Activated naive CD8-positive, alpha-beta T cell treated with anti-CD3 and anti-CD28 coated beads, Interleukin-2, amount 10 ng/mL, durations not matched to agents 7 days and 5 days (primary cell): ENCODE data around the gene KMT2E. TPM values are rescaled to one million over a fixed set of nuclear protein-coding genes. Genes with fewer than 3 reads are reported as not detected.
"Not testable (repeated sequence)": the region's sequence is repeated elsewhere in the genome, so short reads cannot be mapped to it uniquely, and the experiment has no call there.

Source experiments
- ATAC-seq: fragments of 150-1000 bp; cut with Tn5 transposase; one replicate; pipeline ENCODE4 v1.10.0; 2021; ENCODE audit warnings: low read depth, moderate library complexity
- POLR2A ChIA-PET: fragments of 350-600 bp; sonication (Branson Sonifier 250); formaldehyde crosslinking; loops from one replicate; lab custom pipeline; 2021; ENCODE audit warnings: antibody characterized with exemption; lab: Charles Lee
- DNase-seq: peaks from one replicate; pipeline ENCODE4 v3.0.0; 2021
- H3K27ac Mint-ChIP-seq: one replicate; pipeline ENCODE4 v1.8.0; 2022; ENCODE audit warnings: mild to moderate bottlenecking, mixed read lengths
- H3K27me3 Mint-ChIP-seq: one replicate; pipeline ENCODE4 v1.8.0; 2022; ENCODE audit warnings: mild to moderate bottlenecking, moderate library complexity, mixed read lengths
- H3K36me3 Mint-ChIP-seq: one replicate; pipeline ENCODE4 v1.8.0; 2021; ENCODE audit warnings: mild to moderate bottlenecking, mixed read lengths
- H3K4me1 Mint-ChIP-seq: one replicate; pipeline ENCODE4 v1.8.0; 2021; ENCODE audit warnings: mixed read lengths
- H3K4me3 Mint-ChIP-seq: one replicate; pipeline ENCODE4 v1.8.0; 2022; ENCODE audit warnings: mild to moderate bottlenecking, moderate library complexity, mixed read lengths
- H3K9me3 Mint-ChIP-seq: one replicate; pipeline ENCODE4 v1.8.0; 2021; ENCODE audit warnings: mixed read lengths
- total RNA-seq, 2 experiments: library from RNA; stranded (reverse); gene quantifications; one replicate each; pipeline ENCODE4 v1.2.3, GENCODE V29; 2021

KMT2E gene
- total RNA-seq, 2 experiments from 2014 or later: 141 to 145 TPM

DNA sequence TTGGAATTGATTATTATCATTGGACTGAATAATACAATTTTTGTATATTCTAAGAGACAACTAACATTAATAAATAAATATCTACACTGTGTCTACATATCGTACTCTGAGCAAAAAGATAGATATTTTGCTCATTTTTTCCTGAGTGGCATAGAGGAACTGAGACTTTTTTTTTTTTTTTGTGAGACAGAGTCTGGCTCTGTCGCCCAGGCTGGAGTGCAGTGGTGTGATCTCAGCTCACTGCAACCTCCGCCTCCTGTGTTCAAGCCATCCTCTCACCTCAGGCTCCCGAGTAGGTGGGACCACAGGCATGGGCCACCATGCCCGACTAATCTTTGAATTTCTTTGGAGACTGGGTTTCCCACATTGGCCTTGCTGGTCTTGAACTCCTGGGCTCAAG, 14.0 kb downstream of the KMT2E start:
- no peak overlapping the region for H3K4me3 Mint-ChIP-seq
- DNase-seq (no peak), ATAC-seq (no peak)
- H3K36me3 Mint-ChIP-seq: peaks cover 29% of the 10 kb centered on the region
- no peaks in the 10 kb centered on the region for H3K27me3 Mint-ChIP-seq
- POLR2A ChIA-PET: interaction anchor here (0.8 kb wide), 1 partner anchor 14 kb away, joined by 4 read pairs; the partner anchor contains the start of gene KMT2E
- peaks cover 43% of the 10 kb centered on the region for H3K4me1 Mint-ChIP-seq
- H3K27ac Mint-ChIP-seq: no peak overlapping the region
- H3K9me3 Mint-ChIP-seq: no peaks in the 10 kb centered on the region

DNA sequence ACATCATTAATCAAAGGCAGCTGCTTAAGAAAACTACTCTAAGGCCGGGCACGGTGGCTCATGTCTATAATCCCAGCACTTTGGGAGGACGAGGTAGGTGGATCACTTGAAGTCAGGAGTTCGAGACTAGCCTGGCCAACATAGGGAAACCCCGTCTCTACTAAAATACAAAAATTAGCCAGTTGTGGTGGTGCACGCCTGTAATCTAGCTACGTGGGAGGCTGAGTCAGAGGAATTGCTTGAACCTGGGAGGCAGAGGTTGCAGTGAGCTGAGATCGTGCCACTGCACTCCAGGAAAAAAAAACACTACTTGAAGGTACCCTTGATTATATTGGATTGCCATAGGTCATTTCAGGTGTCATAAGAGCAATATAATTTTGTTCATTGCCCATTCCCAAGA, 14.9 kb downstream of the KMT2E start:
- H3K4me3 Mint-ChIP-seq: not testable (repeated sequence)

DNA sequence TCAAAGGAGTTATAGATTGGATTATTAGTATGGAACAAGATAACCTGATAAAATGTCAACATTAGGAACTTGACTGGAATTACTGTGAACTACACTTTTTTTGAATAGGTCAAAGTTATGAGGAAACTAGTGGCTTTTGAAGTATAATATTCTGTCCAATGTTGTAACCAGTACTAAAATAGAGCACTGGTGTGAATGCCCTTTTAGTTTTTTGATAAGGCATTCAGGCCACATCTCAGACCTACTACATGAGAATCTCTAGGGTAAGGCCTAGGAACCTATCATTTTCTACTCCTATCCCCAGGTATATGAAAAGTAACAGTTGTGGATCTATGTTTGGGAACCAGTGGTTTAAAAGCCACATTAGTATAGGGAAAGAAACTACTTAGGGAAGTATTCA, 16.4 kb downstream of the KMT2E start:
- H3K4me1 Mint-ChIP-seq: peaks cover 36% of the 10 kb centered on the region
- no peak for DNase-seq
- no peaks in the 10 kb centered on the region for H3K9me3 Mint-ChIP-seq
- ATAC-seq: no peak
- H3K36me3 Mint-ChIP-seq: peaks cover 27% of the 10 kb centered on the region
- H3K4me3 Mint-ChIP-seq: no peak overlapping the region
- no peak overlapping the region for H3K27ac Mint-ChIP-seq
- POLR2A ChIA-PET: no interaction called here
- H3K27me3 Mint-ChIP-seq: no peaks in the 10 kb centered on the region

More for the DNA sequence above, 14.9 kb downstream of the KMT2E start:
- not testable (repeated sequence) for DNase-seq, ATAC-seq, H3K9me3 Mint-ChIP-seq, H3K27me3 Mint-ChIP-seq, H3K27ac Mint-ChIP-seq
- peaks cover 43% of the 10 kb centered on the region for H3K4me1 Mint-ChIP-seq
- POLR2A ChIA-PET: interaction anchor here (0.8 kb wide), 1 partner anchor 15 kb away, joined by 4 read pairs; the partner anchor contains the start of gene KMT2E
- peaks cover 31% of the 10 kb centered on the region for H3K36me3 Mint-ChIP-seq

DNA sequence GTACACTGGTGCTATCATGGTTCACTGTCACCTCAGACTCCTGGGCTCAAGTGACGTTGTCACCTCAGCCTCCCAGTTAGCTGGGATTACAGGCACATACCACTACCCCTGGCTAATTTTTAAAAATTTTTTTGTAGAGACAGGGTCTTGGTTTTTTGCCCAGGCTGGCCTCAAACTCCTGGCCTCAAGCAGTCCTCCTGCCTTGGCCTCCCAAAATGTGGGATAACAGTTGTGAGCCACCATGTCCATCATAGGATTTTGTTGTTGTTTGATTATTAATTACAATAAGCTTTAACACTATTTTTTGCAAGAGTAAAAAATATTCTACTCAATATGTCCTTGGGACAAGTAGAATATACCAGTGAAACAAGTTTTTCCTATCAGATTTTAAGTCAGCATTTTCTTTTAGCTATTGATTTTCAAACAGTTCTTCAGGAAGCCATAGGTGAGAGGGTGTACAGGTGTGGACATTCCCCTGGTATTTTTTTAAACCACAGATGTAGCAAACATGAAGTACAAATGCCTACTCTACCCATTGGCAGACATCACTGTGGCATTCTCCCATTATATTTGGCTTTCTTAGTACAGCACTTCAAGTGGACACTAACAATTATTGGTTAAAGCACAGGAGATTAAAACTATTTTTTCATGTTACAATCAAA, 18.7 kb downstream of the KMT2E start:
- no peak for DNase-seq
- Mint-ChIP-seq H3K27ac (no peak overlapping the region), H3K4me3 (no peak overlapping the region), H3K36me3 (peaks cover 28% of the 10 kb centered on the region), H3K4me1 (peaks cover 32% of the 10 kb centered on the region), H3K27me3 (no peaks in the 10 kb centered on the region), H3K9me3 (no peaks in the 10 kb centered on the region)
- POLR2A ChIA-PET: no interaction called here
- ATAC-seq: no peak

DNA sequence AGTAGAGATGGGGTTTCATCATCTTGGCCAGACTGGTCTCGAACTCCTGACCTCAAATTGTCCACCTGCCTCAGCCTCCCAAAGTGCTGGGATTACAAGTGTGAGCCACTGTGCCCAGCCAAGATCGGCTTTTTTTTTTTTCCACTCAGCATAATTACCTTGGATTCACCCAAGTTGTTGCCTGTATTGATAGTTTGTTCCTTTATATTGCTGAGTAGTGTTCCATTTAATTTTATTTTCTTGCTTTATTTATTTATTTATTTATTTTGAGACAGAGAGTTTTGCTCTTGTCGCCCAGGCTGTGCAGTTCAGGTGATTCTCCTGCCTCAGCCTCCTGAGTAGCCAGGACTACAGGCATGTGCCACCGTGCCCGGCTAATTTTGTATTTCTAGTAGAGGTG, 21.3 kb downstream of the KMT2E start:
- Mint-ChIP-seq H3K4me3 (no peak overlapping the region), H3K9me3 (no peaks in the 10 kb centered on the region), H3K27ac (no peak overlapping the region), H3K36me3 (peaks cover 16% of the 10 kb centered on the region), H3K27me3 (no peaks in the 10 kb centered on the region), H3K4me1 (peaks cover 27% of the 10 kb centered on the region)
- no peak for ATAC-seq
- DNase-seq: no peak
- POLR2A ChIA-PET: interaction anchor here (0.7 kb wide), 2 partner anchors 16 to 20 kb away, joined by 3 to 5 read pairs; no protein-coding TSS in a partner anchor

DNA sequence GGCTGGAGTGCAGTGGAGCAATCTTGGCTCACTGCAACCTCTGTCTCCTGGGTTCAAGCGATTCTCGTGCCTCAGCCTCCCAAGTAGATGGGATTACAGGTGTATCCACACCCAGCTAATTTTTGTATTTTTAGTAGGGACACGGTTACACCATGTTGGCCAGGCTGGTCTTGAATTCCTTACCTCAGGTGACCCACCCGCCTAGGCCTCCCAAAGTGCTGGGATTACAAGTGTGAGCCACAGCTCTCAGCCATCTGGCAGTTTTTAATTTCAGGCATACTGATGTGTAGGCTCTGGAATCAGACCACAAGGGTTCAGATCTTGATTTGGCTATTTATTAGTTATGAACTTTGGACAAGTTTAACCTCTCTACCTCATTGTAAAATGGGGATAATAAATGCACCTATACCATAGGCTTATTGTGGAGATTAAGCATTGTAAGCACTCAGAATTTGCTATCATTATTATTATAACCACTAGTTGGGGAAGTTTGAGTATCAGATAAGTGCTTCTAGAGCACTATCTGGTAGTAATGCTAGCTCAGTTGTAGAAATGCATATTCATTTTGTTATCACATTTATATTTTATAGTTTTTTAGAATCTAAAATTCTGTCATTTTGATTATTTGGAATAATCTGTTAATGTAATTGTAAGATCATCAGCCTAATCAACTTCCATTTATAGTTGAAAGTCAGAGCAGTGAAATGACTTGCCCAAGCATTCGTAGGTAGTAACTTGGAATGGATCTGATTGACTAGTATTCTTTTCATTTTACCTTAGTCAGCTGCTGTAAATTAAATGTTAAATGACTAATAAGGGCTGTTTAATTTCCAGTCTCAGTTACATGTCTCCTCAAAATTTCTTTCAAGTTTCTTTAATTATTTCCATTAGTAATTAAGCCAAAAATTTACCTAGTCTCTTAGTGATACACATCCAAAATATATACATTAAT, 22.5 kb downstream of the KMT2E start:
- H3K36me3 Mint-ChIP-seq: peaks cover 13% of the 10 kb centered on the region
- no peak overlapping the region for H3K4me3 Mint-ChIP-seq
- no peak overlapping the region for H3K27ac Mint-ChIP-seq
- POLR2A ChIA-PET: interaction anchor here (0.7 to 1.6 kb wide), 2 partner anchors 21 kb away, joined by 3 to 4 read pairs; no protein-coding TSS in a partner anchor
- no peaks in the 10 kb centered on the region for H3K9me3 Mint-ChIP-seq
- H3K27me3 Mint-ChIP-seq: no peaks in the 10 kb centered on the region
- peaks cover 26% of the 10 kb centered on the region for H3K4me1 Mint-ChIP-seq
- ATAC-seq: no peak
- DNase-seq: no peak

DNA sequence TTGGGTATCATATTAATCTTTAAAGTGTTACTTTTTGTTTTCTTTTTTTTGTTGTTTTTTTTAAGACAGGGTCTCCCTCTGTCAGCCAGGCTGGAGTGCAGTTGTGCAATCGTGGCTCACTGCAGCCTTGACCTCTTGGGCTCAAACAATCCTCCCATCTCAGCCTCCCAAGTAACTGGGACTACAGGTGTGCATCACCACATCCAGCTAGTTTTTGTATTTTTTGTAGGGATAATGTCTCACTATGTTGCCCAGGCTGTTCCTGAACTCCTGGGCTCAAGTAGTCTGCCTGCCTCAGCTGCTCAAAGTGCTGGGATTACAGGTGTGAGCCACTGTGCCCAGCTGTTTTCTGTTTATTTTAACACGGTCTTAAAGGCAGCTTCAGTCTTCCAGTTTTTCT, 23.3 kb downstream of the KMT2E start:
- no peak for DNase-seq
- H3K27ac Mint-ChIP-seq: no peak overlapping the region

DNA sequence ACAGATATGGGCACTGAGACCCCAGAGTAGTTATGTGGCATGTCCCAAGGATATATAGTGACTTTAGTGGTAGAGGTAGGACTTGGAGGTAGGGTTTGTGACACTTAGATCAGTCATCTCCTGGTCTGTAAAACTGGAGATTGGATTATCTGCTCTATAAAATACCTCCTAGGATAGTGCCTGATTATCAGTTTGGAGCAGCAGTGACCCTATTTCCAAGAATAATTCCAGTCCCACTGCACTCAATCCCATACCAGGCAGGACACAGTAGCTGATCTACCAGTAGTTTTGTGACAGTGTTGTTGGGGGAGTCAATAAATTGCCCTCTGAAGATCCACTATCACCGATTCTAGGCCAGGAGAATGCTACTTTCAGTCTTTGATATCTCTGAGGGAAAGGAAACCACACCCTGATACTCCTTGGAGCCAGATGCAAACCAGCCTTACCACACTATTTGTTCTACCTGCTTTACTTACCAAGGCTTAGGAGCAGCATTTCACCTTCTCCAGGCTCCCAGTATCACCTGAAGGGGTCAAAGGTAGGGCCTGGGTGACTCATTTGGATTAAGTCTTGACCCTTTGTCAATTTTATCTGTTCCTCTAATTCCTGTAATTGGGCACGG, 30.6 kb downstream of the KMT2E start:
- H3K36me3 Mint-ChIP-seq: peaks cover 25% of the 10 kb centered on the region
- no peak for DNase-seq
- no peak for ATAC-seq
- H3K4me1 Mint-ChIP-seq: peaks cover 19% of the 10 kb centered on the region
- peak overlapping the region; percentile 5 for H3K27ac Mint-ChIP-seq
- H3K27me3 Mint-ChIP-seq: no peaks in the 10 kb centered on the region
- no peak overlapping the region for H3K4me3 Mint-ChIP-seq
- no peaks in the 10 kb centered on the region for H3K9me3 Mint-ChIP-seq
- POLR2A ChIA-PET: no interaction called here

More for the DNA sequence above, 23.3 kb downstream of the KMT2E start:
- peaks cover 13% of the 10 kb centered on the region for H3K36me3 Mint-ChIP-seq
- no peak for ATAC-seq
- POLR2A ChIA-PET: interaction anchor here (1.6 kb wide), 1 partner anchor 22 kb away, joined by 4 read pairs; no protein-coding TSS in a partner anchor
- H3K27me3 Mint-ChIP-seq: no peaks in the 10 kb centered on the region
- H3K4me1 Mint-ChIP-seq: peaks cover 26% of the 10 kb centered on the region
- no peaks in the 10 kb centered on the region for H3K9me3 Mint-ChIP-seq
- H3K4me3 Mint-ChIP-seq: no peak overlapping the region

DNA sequence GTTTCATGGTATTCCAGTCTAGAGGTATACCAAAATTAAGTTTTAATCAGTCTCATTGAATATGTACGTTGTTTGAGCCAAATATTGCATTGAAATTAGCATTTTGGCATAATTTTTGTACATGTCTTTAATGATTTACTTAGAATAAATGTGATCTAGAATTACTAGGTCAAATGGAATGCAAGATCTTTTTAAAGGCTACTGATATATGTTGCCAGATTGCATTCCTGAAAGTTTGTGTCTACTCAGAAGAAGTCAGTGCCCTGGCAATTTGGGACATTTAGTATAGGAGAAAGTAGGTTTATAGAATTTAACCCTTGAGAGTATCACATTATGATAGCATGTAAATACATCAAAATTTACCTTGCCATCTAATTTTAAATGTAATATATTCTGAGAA, 32.4 kb downstream of the KMT2E start:
- Mint-ChIP-seq H3K9me3 (no peaks in the 10 kb centered on the region), H3K36me3 (peaks cover 32% of the 10 kb centered on the region), H3K4me1 (peaks cover 22% of the 10 kb centered on the region), H3K27ac (no peak overlapping the region), H3K27me3 (no peaks in the 10 kb centered on the region), H3K4me3 (no peak overlapping the region)
- ATAC-seq (no peak), DNase-seq (no peak)
- POLR2A ChIA-PET: no interaction called here

DNA sequence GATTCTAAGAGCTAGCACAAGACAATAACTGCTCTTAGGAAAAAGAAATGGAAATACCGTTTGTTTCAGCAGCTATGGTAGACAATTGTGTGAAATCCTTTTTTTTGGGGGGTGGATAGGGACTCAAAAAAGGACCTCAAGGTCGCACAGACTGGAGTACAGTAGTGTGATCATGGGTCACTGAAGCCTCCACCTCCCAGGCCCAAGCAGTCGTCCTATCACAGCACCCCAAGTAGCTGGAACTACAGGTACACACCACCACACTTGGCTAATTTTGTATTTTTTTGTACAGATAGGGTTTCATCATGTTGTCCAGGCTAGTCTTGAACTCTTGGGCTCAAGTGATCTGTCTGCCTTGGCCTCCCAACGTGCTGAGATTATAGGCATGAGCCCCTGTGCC, 33.9 kb downstream of the KMT2E start:
- H3K27me3 Mint-ChIP-seq: no peaks in the 10 kb centered on the region
- no peaks in the 10 kb centered on the region for H3K9me3 Mint-ChIP-seq
- H3K36me3 Mint-ChIP-seq: peaks cover 39% of the 10 kb centered on the region
- ATAC-seq: no peak
- no peak for DNase-seq
- no peak overlapping the region for H3K27ac Mint-ChIP-seq
- peaks cover 27% of the 10 kb centered on the region for H3K4me1 Mint-ChIP-seq
- no peak overlapping the region for H3K4me3 Mint-ChIP-seq
- POLR2A ChIA-PET: interaction anchor here (0.7 kb wide), 1 partner anchor 41 kb away, joined by 8 read pairs; no protein-coding TSS in a partner anchor

DNA sequence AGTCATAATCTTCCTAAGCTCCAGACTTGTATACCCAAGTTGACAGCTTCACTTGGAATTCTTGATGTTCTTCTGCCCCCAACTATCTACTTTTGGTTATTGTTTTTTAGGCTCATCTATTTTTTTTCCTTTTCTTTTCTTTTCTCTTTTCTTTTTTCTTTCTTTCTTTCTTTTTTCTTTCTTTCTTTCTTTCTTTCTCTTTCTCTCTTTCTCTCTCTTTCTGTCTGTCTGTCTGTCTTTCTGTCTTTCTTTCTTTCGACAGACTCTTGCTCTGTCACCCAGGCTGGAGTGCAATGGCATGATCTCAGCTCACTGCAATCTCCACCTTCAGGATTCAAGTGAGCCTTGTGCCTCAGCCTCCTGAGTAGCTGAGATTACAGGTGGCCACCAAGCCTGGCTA, 36.5 kb downstream of the KMT2E start:
- no peak for ATAC-seq
- no peaks in the 10 kb centered on the region for H3K27me3 Mint-ChIP-seq
- no peak for DNase-seq
- H3K9me3 Mint-ChIP-seq: no peaks in the 10 kb centered on the region
- H3K4me3 Mint-ChIP-seq: no peak overlapping the region
- H3K4me1 Mint-ChIP-seq: peaks cover 17% of the 10 kb centered on the region
- POLR2A ChIA-PET: no interaction called here
- no peak overlapping the region for H3K27ac Mint-ChIP-seq
- peaks cover 34% of the 10 kb centered on the region for H3K36me3 Mint-ChIP-seq

DNA sequence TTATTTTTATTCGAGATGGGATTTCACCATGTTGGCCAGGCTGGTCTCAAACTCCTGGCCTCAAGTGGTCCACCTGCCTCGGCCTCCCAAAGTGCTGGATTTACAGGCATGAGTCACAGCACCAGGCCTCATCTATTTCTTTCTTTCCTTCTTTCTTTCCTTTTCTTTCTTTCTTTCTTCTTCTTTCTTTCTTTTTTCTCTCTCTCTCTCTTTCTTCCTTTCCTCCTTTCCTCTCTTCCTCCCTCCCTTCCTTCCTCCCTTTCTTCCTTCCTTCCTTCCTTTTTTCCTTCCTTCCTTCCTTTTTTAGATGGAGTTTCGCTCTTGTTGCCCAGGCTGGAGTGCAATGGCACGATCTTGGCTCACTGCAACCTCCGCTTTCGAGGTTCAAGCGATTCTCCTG, 36.9 kb downstream of the KMT2E start:
- Mint-ChIP-seq H3K27ac (peak overlapping the region; percentile 5), H3K36me3 (peaks cover 33% of the 10 kb centered on the region), H3K4me1 (peaks cover 15% of the 10 kb centered on the region)
- ATAC-seq, H3K9me3 Mint-ChIP-seq, H3K4me3 Mint-ChIP-seq, DNase-seq, POLR2A ChIA-PET, H3K27me3 Mint-ChIP-seq: not testable (repeated sequence)

DNA sequence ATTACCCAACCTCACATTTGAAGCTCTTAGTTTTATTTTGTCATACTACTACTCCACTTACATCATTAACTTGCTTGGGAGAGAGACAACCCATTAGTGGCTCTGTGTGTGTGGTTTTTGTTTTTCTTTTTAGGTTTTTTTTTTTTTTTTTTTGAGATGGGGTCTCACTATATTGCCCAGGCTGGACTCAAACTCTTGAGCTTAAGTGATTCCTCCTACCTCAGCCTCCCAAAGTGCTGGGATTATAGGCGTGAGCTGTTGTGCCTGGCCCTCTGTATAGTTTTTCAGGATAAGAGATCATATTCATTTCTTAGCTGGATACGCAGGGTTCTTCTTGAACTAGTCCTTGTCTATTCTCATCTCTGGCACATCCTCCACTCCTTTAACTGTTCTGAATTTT, 41.1 kb downstream of the KMT2E start:
- H3K36me3 Mint-ChIP-seq: peaks cover 32% of the 10 kb centered on the region
- no peak overlapping the region for H3K27ac Mint-ChIP-seq
- DNase-seq (no peak), ATAC-seq (no peak)
- POLR2A ChIA-PET: no interaction called here
- H3K27me3 Mint-ChIP-seq: no peaks in the 10 kb centered on the region
- H3K9me3 Mint-ChIP-seq: no peaks in the 10 kb centered on the region
- peaks cover 18% of the 10 kb centered on the region for H3K4me1 Mint-ChIP-seq
- no peak overlapping the region for H3K4me3 Mint-ChIP-seq
